Measurements from ENCODE around the gene ADIPOQ.

ADIPOQ gene

DNA sequence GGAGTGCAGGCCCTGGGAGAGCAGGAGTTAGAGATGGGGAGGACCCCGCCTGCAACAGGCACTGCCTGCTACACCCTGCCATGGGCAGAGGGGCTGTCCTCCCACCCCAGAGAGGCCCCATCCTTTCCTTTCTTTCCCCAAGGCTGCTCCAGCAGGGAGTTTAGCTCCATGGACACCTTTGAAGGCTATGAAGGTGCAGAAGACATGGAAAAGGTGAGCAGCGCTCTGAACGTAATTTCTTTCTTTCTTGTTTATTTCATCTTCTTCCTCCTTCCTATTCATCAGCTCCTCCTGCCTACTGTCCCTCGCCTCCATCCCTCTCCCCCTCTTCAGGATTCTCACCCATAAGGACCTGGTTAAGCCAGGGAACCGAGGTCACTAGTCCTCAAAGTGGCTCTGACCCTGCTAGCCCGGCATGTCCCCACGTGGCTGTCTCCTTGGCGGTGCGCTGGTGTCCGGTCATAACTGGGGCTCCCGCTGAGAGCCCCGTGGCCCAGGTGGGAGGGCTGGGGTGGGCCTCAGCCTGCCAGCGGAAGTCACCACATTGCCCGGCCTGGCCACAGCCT lies 16.0 kb upstream of the ADIPOQ start:
- no peaks in the 10 kb centered on the region for H3K36me3 ChIP-seq (ENCODE audit: control insufficient read depth, insufficient read depth, low read length)
- WGBS, 2 experiments, result 8 to 12% methylated on average over 14 of the region's 14 CpGs
- H3K27me3 ChIP-seq (ENCODE audit: control insufficient read depth, insufficient read depth, low read length, poor library complexity, severe bottlenecking), result peaks cover 77% of the 10 kb centered on the region
- H3K4me1 ChIP-seq (ENCODE audit: control insufficient read depth, insufficient read depth, low read length), result peaks cover 22% of the 10 kb centered on the region
- peak overlapping the region; percentile 58 for H3K4me3 ChIP-seq (ENCODE audit: insufficient read depth, low read depth, low read length)
- no peaks in the 10 kb centered on the region for H3K9me3 ChIP-seq (ENCODE audit: control insufficient read depth, low read length)
- no peak overlapping the region for H3K27ac ChIP-seq (ENCODE audit: insufficient read depth, low read depth, low read length, poor library complexity, severe bottlenecking)

DNA sequence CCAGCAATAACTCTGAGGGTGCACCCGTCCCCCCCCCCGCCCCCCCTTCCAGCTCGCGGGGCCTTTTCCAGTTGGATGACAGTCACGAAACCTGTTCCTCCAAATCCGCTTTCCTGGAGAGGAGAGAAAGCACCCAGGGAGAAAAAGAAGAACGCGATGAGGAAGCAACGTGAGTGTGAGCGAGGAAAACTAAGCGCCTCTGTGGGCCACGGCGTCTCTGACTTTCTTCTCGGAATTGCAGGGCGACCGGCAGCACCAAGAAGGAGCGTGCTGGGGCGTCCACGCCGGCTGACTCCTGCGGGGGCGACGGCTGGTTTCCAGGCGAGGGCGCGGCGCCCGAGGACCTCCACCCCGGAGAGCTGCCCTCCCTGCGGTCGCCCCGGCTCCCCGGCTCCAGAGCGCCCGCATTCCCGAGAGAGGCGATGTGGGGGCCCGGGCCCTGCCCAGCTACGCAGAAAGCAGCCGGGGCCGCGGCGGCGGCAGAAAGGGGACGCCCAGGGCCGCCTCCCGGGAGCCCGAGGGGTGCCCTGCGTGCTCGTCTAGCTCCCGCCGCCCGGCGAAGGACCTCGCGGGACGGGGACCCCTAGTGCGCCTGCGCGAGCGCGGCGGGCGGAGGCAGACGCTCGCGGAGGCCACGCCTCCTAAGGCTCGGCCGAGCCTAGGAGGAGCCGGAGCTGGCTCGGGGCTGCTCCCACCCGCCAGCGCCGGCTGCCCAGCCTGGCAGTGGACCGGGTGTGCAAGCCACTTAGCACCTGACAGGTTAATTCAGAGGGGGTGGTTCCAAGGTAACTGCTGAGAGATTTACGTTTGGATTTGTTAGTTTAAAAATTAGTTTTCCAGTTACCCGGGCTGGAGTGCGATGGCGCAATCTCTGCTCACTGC lies 15.3 kb upstream of the ADIPOQ start:
- 2 to 3% methylated on average over 80 of the region's 80 CpGs for WGBS, 2 experiments
- Histone ChIP-seq H3K4me1 (ENCODE audit: control insufficient read depth, insufficient read depth, low read length) (peaks cover 22% of the 10 kb centered on the region), H3K27me3 (ENCODE audit: control insufficient read depth, insufficient read depth, low read length, poor library complexity, severe bottlenecking) (peaks cover 85% of the 10 kb centered on the region), H3K9me3 (ENCODE audit: control insufficient read depth, low read length) (no peaks in the 10 kb centered on the region), H3K27ac (ENCODE audit: insufficient read depth, low read depth, low read length, poor library complexity, severe bottlenecking) (no peak overlapping the region), H3K36me3 (ENCODE audit: control insufficient read depth, insufficient read depth, low read length) (no peaks in the 10 kb centered on the region), H3K4me3 (ENCODE audit: insufficient read depth, low read depth, low read length) (peak overlapping the region; percentile 58)

DNA sequence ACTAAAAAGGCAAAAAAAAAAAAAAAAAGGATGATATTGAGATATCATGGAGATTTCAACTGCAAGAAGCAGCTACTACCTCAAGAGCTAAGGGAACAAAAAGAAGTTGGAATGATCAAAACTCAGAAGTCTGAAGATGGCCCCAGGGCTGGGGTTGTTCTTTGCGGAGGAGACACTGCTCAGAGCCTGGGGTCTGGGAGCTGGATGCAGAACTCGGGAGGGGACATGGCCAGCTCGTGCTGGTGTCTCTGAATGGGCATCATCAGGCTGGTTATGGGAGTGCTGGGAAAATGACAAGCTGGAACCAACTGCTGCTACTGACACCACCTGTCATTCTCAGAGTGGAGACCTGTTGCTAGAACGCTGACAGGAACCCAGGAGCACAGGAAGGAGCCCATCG lies 14.2 kb upstream of the ADIPOQ start:
- H3K4me1 ChIP-seq (ENCODE audit: control insufficient read depth, insufficient read depth, low read length), result peaks cover 22% of the 10 kb centered on the region
- H3K27me3 ChIP-seq (ENCODE audit: control insufficient read depth, insufficient read depth, low read length, poor library complexity, severe bottlenecking), result peaks cover 89% of the 10 kb centered on the region
- H3K4me3 ChIP-seq (ENCODE audit: insufficient read depth, low read depth, low read length), result no peak overlapping the region
- H3K27ac ChIP-seq (ENCODE audit: insufficient read depth, low read depth, low read length, poor library complexity, severe bottlenecking), result no peak overlapping the region
- H3K9me3 ChIP-seq (ENCODE audit: control insufficient read depth, low read length), result no peaks in the 10 kb centered on the region
- 21 to 28% methylated on average over 5 of the region's 5 CpGs for WGBS, 2 experiments
- H3K36me3 ChIP-seq (ENCODE audit: control insufficient read depth, insufficient read depth, low read length), result no peaks in the 10 kb centered on the region

DNA sequence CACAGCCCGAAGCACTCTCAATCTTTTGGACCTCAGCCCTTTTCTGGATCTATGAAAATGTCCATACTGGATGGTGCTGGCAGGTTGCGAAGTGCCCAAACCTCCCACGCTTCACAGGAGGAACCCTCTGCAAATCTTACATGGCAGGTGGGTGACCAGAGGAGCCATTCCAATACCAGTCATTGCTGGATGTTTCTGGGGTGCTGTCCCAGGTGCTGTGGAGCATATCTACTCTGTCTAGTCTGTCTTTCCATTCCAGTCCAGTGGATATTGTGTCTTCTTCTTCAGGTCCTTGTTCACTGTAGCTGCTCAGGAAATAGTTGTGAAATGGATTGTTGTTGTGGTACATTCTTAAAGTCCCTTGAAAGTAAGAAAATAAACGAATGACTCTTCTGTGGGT lies 10.7 kb upstream of the ADIPOQ start:
- Histone ChIP-seq H3K9me3 (ENCODE audit: control insufficient read depth, low read length) (no peaks in the 10 kb centered on the region), H3K27me3 (ENCODE audit: control insufficient read depth, insufficient read depth, low read length, poor library complexity, severe bottlenecking) (peaks cover 58% of the 10 kb centered on the region), H3K27ac (ENCODE audit: insufficient read depth, low read depth, low read length, poor library complexity, severe bottlenecking) (no peak overlapping the region), H3K4me3 (ENCODE audit: insufficient read depth, low read depth, low read length) (no peak overlapping the region), H3K4me1 (ENCODE audit: control insufficient read depth, insufficient read depth, low read length) (peaks cover 3% of the 10 kb centered on the region), H3K36me3 (ENCODE audit: control insufficient read depth, insufficient read depth, low read length) (no peaks in the 10 kb centered on the region)
- 90 to 91% methylated on average over 4 of the region's 4 CpGs for WGBS, 2 experiments

DNA sequence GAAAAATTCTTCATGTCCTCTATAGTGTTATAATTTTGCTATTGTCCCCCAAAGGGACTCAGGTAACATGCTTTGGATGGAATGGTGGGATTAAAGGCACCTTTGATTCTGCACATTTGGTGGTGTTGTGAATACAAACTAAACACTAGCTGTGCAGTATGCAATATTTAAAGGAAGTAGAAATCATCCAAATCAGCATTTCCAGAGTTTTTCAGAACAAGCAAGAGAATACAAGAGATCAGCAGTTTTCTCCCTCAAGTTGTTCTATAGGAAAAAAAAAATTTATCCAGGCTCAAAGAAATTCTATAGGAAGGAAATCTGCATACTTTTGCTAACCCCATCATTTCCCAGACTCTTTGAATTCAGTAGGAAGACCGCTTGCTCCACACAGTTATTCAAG lies 10.2 kb upstream of the ADIPOQ start:
- H3K9me3 ChIP-seq (ENCODE audit: control insufficient read depth, low read length), result no peaks in the 10 kb centered on the region
- no peak overlapping the region for H3K27ac ChIP-seq (ENCODE audit: insufficient read depth, low read depth, low read length, poor library complexity, severe bottlenecking)
- peaks cover 54% of the 10 kb centered on the region for H3K27me3 ChIP-seq (ENCODE audit: control insufficient read depth, insufficient read depth, low read length, poor library complexity, severe bottlenecking)
- no peaks in the 10 kb centered on the region for H3K36me3 ChIP-seq (ENCODE audit: control insufficient read depth, insufficient read depth, low read length)
- no peak overlapping the region for H3K4me3 ChIP-seq (ENCODE audit: insufficient read depth, low read depth, low read length)
- 92 to 100% methylated on average over 1 of the region's 1 CpG for WGBS, 2 experiments
- peaks cover 3% of the 10 kb centered on the region for H3K4me1 ChIP-seq (ENCODE audit: control insufficient read depth, insufficient read depth, low read length)

DNA sequence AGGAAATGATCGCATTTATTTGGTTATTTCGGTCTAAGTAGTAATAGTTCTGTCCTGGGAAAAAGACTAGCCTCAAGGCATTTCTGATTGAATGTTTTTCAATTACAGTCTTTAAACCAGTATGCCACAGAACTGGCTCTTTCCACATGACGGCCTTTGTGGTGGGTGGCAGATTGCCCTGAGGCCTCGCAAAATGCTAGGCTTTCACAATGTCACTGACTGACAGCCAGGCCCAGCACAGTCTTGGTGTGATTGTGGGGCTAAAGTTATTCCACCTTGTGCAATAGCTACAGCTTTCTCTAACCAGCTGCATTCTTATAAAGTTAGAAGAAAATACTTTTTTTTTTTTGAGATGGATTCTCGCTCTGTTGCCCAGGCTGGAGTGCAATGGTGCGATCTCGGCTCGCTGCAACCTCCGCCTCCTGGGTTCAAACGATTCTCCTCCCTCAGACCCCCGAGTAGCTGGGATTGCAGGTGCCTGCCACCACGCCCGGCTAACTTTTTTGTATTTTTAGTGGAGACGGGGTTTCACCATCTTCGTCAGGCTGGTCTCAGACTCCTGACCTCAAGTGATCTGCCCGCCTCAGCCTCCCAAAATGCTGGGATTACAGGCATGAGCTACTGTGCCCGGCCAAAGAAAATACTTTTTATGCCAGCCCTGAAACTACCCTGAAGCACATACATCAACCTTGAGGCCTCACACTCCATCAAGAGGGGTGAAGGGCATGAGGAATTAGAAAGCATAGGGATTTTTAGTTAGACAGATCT lies 2.5 kb upstream of the ADIPOQ start:
- Histone ChIP-seq H3K36me3 (ENCODE audit: control insufficient read depth, insufficient read depth, low read length) (no peaks in the 10 kb centered on the region), H3K9me3 (ENCODE audit: control insufficient read depth, low read length) (no peaks in the 10 kb centered on the region), H3K27ac (ENCODE audit: insufficient read depth, low read depth, low read length, poor library complexity, severe bottlenecking) (no peak overlapping the region), H3K4me1 (ENCODE audit: control insufficient read depth, insufficient read depth, low read length) (no peaks in the 10 kb centered on the region), H3K27me3 (ENCODE audit: control insufficient read depth, insufficient read depth, low read length, poor library complexity, severe bottlenecking) (no peaks in the 10 kb centered on the region), H3K4me3 (ENCODE audit: insufficient read depth, low read depth, low read length) (no peak overlapping the region)
- WGBS, 2 experiments, result 88 to 92% methylated on average over 17 of the region's 17 CpGs

DNA sequence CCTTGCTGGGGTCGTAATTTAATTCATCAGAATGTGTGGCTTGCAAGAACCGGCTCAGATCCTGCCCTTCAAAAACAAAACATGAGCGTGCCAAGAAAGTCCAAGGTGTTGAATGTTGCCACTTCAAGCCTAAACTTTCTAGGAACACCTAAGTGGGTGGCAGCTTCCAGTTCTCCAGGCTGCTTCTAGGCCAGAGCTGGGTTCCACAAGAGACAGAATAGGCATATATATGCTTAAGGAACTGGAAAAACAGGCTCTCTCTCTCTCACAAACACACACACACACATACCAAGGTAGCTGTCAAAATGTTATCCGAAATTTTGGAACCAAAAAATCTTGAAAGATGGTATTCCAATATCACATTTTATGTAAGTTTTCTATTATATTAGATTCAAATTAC lies 890 bp upstream of the ADIPOQ start:
- H3K36me3 ChIP-seq (ENCODE audit: control insufficient read depth, insufficient read depth, low read length), result no peaks in the 10 kb centered on the region
- no peak overlapping the region for H3K27ac ChIP-seq (ENCODE audit: insufficient read depth, low read depth, low read length, poor library complexity, severe bottlenecking)
- 90 to 96% methylated on average over 3 to 4 of the region's 4 CpGs for WGBS, 2 experiments
- no peak overlapping the region for H3K4me3 ChIP-seq (ENCODE audit: insufficient read depth, low read depth, low read length)
- H3K27me3 ChIP-seq (ENCODE audit: control insufficient read depth, insufficient read depth, low read length, poor library complexity, severe bottlenecking), result no peaks in the 10 kb centered on the region
- H3K9me3 ChIP-seq (ENCODE audit: control insufficient read depth, low read length), result no peaks in the 10 kb centered on the region
- no peaks in the 10 kb centered on the region for H3K4me1 ChIP-seq (ENCODE audit: control insufficient read depth, insufficient read depth, low read length)

DNA sequence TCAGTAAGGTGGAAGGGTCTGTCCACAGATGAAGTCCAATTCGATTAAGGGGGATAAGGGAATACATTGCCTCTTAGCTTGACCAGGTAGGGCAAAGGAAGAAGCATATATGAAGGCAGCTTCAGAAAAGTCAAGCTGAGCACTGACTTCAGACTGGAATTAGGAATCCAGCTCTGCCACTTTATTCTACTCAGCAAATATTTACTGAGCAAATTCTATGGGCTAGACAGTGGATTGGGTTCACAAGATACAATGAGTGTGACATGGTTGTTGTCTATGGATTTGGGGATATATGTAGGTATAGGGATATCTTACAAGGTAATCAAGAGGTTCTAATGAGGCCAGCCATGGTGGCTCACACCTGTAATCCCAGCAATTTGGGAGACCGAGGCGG lies 526 bp downstream of the ADIPOQ start:
- no peaks in the 10 kb centered on the region for H3K4me1 ChIP-seq (ENCODE audit: control insufficient read depth, insufficient read depth, low read length)
- 90 to 96% methylated on average over 3 of the region's 3 CpGs for WGBS, 2 experiments
- H3K27ac ChIP-seq (ENCODE audit: insufficient read depth, low read depth, low read length, poor library complexity, severe bottlenecking), result no peak overlapping the region
- no peak overlapping the region for H3K4me3 ChIP-seq (ENCODE audit: insufficient read depth, low read depth, low read length)
- no peaks in the 10 kb centered on the region for H3K27me3 ChIP-seq (ENCODE audit: control insufficient read depth, insufficient read depth, low read length, poor library complexity, severe bottlenecking)
- no peaks in the 10 kb centered on the region for H3K9me3 ChIP-seq (ENCODE audit: control insufficient read depth, low read length)
- H3K36me3 ChIP-seq (ENCODE audit: control insufficient read depth, insufficient read depth, low read length), result no peaks in the 10 kb centered on the region

DNA sequence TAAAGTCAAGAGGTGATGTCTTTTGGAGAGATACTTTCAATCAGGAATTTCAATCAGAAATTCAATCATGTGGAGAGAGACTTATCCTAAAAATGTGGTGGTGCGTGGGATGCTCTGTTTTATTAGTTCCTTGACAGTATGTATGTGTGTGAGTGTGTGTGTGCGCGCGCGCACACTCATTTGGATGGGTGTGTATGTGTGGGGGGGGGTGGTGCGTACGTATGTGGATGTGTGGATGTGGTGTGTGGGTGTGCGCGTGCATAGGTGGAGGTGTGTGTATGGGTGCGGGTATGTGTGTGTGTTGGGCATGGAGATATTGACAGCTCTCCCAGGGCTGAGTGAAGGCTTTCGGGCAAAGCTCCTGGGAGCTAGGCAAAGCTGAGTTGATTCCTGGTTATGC lies 2.4 kb downstream of the ADIPOQ start:
- no peaks in the 10 kb centered on the region for H3K4me1 ChIP-seq (ENCODE audit: control insufficient read depth, insufficient read depth, low read length)
- no peaks in the 10 kb centered on the region for H3K36me3 ChIP-seq (ENCODE audit: control insufficient read depth, insufficient read depth, low read length)
- 91% methylated on average over 11 of the region's 11 CpGs for WGBS, 2 experiments
- no peak overlapping the region for H3K4me3 ChIP-seq (ENCODE audit: insufficient read depth, low read depth, low read length)
- H3K27me3 ChIP-seq (ENCODE audit: control insufficient read depth, insufficient read depth, low read length, poor library complexity, severe bottlenecking), result no peaks in the 10 kb centered on the region
- no peak overlapping the region for H3K27ac ChIP-seq (ENCODE audit: insufficient read depth, low read depth, low read length, poor library complexity, severe bottlenecking)
- no peaks in the 10 kb centered on the region for H3K9me3 ChIP-seq (ENCODE audit: control insufficient read depth, low read length)

DNA sequence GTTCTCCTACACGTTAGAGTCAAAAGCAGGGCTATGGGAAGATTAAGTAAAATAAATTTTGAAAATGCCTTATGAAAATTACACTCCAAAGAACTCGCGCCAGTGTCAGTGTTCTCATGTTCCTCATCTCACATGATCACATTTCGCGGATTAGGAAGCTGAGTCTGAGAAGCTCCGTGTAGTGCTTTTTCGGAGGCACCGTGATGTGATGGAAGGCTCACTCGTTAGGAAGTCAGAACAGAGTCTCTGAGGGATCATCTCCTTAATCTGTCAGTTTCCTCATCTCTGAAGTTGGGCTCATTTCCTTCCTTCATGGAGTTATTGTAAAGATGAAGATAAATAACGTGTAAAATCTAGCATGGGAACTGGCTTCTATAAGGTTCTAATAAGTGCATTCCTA lies 3.2 kb downstream of the ADIPOQ start:
- H3K27me3 ChIP-seq (ENCODE audit: control insufficient read depth, insufficient read depth, low read length, poor library complexity, severe bottlenecking), result no peaks in the 10 kb centered on the region
- H3K4me1 ChIP-seq (ENCODE audit: control insufficient read depth, insufficient read depth, low read length), result no peaks in the 10 kb centered on the region
- H3K27ac ChIP-seq (ENCODE audit: insufficient read depth, low read depth, low read length, poor library complexity, severe bottlenecking), result no peak overlapping the region
- no peaks in the 10 kb centered on the region for H3K9me3 ChIP-seq (ENCODE audit: control insufficient read depth, low read length)
- no peak overlapping the region for H3K4me3 ChIP-seq (ENCODE audit: insufficient read depth, low read depth, low read length)
- WGBS, 2 experiments, result 92 to 95% methylated on average over 10 of the region's 10 CpGs
- H3K36me3 ChIP-seq (ENCODE audit: control insufficient read depth, insufficient read depth, low read length), result no peaks in the 10 kb centered on the region
